Neutrophil (primary cell): ENCODE measurements around the gene ZNF672.
A peak's percentile ranks its signal among the peaks of the same experiment; 100 is the strongest.

Experiments
- H3K27ac ChIP-seq: fragments of 200-600 bp; sonication (generic); 2 replicates; pipeline ENCODE4 v1.5.1; 2016; ENCODE audit warnings: mild to moderate bottlenecking, moderate library complexity
- H3K27me3 ChIP-seq: fragments of 200-600 bp; sonication (generic); 2 replicates; pipeline ENCODE4 v1.6.0; 2016; ENCODE audit warnings: mild to moderate bottlenecking
- H3K36me3 ChIP-seq: fragments of 200-600 bp; sonication (generic); 2 replicates; pipeline ENCODE4 v1.5.1; 2017
- H3K4me1 ChIP-seq, 2 experiments: fragments of 200-600 bp in 1 of 2; sonication (generic) in 1 of 2; 1 replicate in 1 of 2; 2 replicates in 1 of 2; pipeline versions ENCODE4 v1.5.1 to v1.6.1; 2013 to 2016; ENCODE audit warnings: low read depth in 1 of 2, low read length in 1 of 2, mild to moderate bottlenecking in 1 of 2, moderate library complexity in 1 of 2; ENCODE audit not compliant: control insufficient read depth in 1 of 2, insufficient read depth in 1 of 2
- H3K4me3 ChIP-seq, 2 experiments: fragments of 200-600 bp in 1 of 2; sonication (generic) in 1 of 2; 1 replicate in 1 of 2; 2 replicates in 1 of 2; pipeline ENCODE4 v1.5.1; 2013 to 2016; ENCODE audit warnings: low read depth in 1 of 2, low read length in 1 of 2, mild to moderate bottlenecking in 1 of 2, moderate library complexity in 1 of 2
- H3K9me3 ChIP-seq: fragments of 200-600 bp; sonication (generic); 2 replicates; pipeline ENCODE4 v1.5.1; 2016
- TF ChIP-seq, protein P1 (sequence below): fragments of 200-600 bp; sonication (generic); IDR thresholded peaks from 2 replicates; pipeline ENCODE4 v1.5.1; 2016; ENCODE audit warnings: antibody characterized with exemption

Gene ZNF672

DNA sequence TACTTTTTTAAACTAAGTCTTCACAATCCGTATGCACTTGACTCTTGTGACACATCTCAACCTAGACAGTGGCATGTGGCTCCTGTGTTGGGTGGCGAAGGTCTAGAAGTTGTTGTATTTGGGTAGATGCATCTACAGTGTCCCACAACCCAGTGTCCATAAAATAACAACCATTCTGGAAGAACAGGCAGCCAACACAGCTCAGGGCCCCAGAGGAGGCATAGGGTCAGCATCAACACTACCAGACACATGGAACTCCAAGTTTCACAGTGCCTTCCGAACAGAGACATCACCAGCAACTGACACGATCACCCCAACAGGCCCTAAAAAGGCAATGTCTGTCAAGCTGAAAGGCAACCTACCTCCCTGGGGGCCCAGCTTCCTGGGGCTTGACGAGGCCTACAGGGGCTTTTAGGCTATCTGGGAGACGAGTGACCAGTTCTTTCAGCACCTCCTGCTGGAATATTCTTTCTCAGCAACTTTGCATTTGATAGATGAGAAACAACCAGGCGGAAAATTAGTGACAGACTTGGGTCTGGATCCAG is 17.9 kb upstream of the ZNF672 start:
- Histone ChIP-seq H3K4me3 (peak overlapping the region in 1 of 2 experiments; percentile 64), H3K27ac (peak overlapping the region; percentile 99), H3K27me3 (no peaks in the 10 kb centered on the region), H3K36me3 (peaks cover 39% of the 10 kb centered on the region), H3K9me3 (no peaks in the 10 kb centered on the region), H3K4me1 (peaks cover 100% of the 10 kb centered on the region in 2 experiments)
- TF ChIP-seq, protein P1, sequence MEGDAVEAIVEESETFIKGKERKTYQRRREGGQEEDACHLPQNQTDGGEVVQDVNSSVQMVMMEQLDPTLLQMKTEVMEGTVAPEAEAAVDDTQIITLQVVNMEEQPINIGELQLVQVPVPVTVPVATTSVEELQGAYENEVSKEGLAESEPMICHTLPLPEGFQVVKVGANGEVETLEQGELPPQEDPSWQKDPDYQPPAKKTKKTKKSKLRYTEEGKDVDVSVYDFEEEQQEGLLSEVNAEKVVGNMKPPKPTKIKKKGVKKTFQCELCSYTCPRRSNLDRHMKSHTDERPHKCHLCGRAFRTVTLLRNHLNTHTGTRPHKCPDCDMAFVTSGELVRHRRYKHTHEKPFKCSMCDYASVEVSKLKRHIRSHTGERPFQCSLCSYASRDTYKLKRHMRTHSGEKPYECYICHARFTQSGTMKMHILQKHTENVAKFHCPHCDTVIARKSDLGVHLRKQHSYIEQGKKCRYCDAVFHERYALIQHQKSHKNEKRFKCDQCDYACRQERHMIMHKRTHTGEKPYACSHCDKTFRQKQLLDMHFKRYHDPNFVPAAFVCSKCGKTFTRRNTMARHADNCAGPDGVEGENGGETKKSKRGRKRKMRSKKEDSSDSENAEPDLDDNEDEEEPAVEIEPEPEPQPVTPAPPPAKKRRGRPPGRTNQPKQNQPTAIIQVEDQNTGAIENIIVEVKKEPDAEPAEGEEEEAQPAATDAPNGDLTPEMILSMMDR: no peak

DNA sequence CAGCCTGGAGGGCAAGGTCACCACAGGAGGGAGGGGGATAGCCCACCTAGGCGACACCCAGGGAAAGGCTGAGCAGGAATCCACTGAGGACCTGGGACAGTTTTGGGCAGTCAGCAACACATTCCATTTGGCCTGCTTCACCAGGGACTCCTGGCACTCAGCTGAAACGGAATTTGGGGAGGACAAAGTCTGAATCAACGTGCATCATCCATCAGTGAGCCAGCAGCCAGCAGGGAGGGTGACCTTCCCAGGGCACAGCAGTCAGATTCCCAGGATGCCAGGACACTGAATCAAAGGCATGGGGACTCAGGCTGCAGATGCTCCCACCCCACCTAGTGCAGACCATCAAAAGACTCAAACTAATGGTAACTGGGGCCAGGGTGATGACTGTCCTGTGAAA is 16.9 kb upstream of the ZNF672 start:
- Histone ChIP-seq H3K36me3 (peaks cover 30% of the 10 kb centered on the region), H3K4me3 (peak overlapping the region; percentile 94 to 100), H3K27me3 (no peaks in the 10 kb centered on the region), H3K27ac (peak overlapping the region; percentile 99), H3K9me3 (no peaks in the 10 kb centered on the region), H3K4me1 (peaks cover 92 to 93% of the 10 kb centered on the region in 2 experiments)
- TF ChIP-seq, protein P1: no peak

DNA sequence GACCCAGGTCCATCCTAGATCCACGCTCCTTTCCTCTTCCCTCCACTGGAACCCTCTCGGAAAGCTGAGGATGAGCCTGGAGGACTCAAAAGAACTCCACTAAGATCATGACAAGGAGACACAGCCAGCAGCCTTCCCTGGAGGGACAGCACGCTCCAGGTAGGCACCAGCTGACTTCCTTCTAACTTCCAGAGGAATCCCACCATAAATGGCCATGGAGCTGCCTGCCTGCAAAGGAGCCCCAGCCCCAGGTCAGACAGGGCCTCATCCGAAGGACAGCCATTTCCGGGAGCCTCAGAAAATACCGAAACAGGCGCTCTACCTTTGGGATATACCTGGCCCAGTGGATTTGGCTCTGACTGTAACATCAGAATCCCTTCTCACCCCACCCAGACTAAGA is 16.4 kb upstream of the ZNF672 start:
- no peaks in the 10 kb centered on the region for H3K9me3 ChIP-seq
- H3K27ac ChIP-seq: peak overlapping the region; percentile 99
- peaks cover 27% of the 10 kb centered on the region for H3K36me3 ChIP-seq
- TF ChIP-seq, protein P1: no peak
- peak overlapping the region; percentile 94 to 100 for H3K4me3 ChIP-seq
- peaks cover 88 to 89% of the 10 kb centered on the region in 2 experiments for H3K4me1 ChIP-seq
- H3K27me3 ChIP-seq: no peaks in the 10 kb centered on the region

DNA sequence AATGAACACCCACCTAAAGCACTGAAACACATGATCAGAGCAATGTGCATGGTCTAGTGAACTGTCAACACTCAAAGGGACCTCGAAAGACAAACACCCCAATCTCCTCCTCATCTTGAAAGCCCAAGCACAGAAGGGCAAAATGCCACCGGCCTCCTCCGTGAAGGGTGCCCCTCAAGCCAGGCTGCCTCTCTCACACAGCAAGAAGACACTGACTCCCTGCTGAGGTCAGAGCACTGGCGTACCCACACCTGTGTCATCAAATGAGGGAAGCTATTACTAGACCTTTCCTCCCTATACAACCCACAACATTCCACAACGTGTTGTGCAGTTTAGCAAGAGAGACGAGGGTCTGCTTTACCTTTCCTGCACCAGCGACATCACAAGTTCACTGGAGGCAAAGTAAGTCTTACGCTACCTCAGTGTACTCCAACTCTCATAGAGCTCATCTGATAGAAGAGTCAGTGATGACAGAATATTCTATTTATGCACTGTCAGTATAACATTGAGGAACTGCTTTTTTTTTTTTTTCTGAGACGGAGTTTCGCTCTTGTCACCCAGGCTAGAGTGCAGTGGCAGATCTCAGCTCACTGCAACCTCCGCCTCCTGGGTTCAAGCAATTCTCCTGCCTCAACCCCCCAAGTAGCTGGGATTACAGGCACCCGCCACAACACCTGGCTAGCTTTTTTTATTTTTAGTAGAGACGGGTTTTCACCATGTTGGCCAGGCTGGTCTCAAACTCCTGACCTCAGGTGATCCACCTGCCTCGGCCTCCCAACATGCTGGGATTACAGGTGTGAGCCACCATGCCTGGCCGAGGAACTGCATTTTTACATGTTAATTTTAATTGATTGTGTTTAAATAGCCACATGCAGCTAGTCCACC is 15.6 kb upstream of the ZNF672 start:
- H3K4me3 ChIP-seq: peak overlapping the region; percentile 94 to 100
- TF ChIP-seq, protein P1: no peak
- peak overlapping the region; percentile 99 for H3K27ac ChIP-seq
- peaks cover 88 to 89% of the 10 kb centered on the region in 2 experiments for H3K4me1 ChIP-seq
- H3K27me3 ChIP-seq: no peaks in the 10 kb centered on the region
- no peaks in the 10 kb centered on the region for H3K9me3 ChIP-seq
- peaks cover 27% of the 10 kb centered on the region for H3K36me3 ChIP-seq

DNA sequence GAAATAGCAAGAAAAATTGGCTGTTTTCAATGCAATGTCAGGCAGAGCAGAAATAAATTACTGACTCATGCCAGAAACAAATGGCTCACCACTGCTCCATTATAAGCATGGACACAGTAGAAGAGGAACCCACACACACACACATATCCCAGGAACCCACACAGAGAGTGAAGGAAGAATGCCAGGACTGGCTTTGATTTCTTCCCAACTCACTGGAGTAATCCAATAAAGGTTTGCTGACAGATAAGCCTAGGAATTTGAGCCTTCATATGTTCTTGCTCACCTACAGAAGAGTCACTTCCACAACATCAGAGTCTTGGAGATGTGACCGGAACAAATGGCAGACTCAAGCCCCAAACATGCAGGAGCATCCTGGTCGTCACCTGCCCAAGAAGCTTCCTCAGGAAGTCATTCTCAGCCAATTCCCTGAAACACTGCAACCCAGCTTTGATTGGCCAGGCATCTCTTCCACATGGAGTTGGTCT is 14.5 kb upstream of the ZNF672 start:
- Histone ChIP-seq H3K27ac (peak overlapping the region; percentile 99), H3K9me3 (no peaks in the 10 kb centered on the region), H3K4me1 (peaks cover 81 to 86% of the 10 kb centered on the region in 2 experiments), H3K36me3 (peaks cover 27% of the 10 kb centered on the region), H3K4me3 (peak overlapping the region; percentile 94 to 100), H3K27me3 (no peaks in the 10 kb centered on the region)
- TF ChIP-seq, protein P1: no peak
